ENCODE measurements around the gene EIF4E.
"Not testable (repeated sequence)": the region's sequence is repeated elsewhere in the genome, so short reads cannot be mapped to it uniquely, and the experiment has no call there.

Gene EIF4E

GRCh38 chr4:98848448-98848847 lies 80.5 kb downstream of the EIF4E start:
- no peaks in the 10 kb centered on the region for H3K36me3 ChIP-seq (ENCODE audit: control insufficient read depth, insufficient read depth, low read length)
- H3K4me1 ChIP-seq (ENCODE audit: control insufficient read depth, insufficient read depth, low read length): no peaks in the 10 kb centered on the region; the same call in 1 of the 2 replicates
- no CpG with 5 or more reads among the region's 1 CpG for WGBS (ENCODE audit: insufficient coverage, insufficient read length)
- DNase-seq (ENCODE audit: low read depth, low spot score): no peak
- no peaks in the 10 kb centered on the region for H3K27me3 ChIP-seq (ENCODE audit: control insufficient read depth, insufficient read depth, low read length)
- H3K27ac ChIP-seq (ENCODE audit: low read length): no peak overlapping the region
- no peaks in the 10 kb centered on the region; the same call in 1 of the 2 replicates for H3K9me3 ChIP-seq (ENCODE audit: control insufficient read depth, insufficient read depth, low read length)
- H3K4me3 ChIP-seq (ENCODE audit: low read length): no peak overlapping the region

GRCh38 chr4:98845960-98846359 lies 83.0 kb downstream of the EIF4E start:
- no peaks in the 10 kb centered on the region; the same call in 1 of the 2 replicates for H3K9me3 ChIP-seq (ENCODE audit: control insufficient read depth, insufficient read depth, low read length)
- DNase-seq (ENCODE audit: low read depth, low spot score): no peak
- H3K27me3 ChIP-seq (ENCODE audit: control insufficient read depth, insufficient read depth, low read length): no peaks in the 10 kb centered on the region

GRCh38 chr4:98842917-98843316 lies 86.0 kb downstream of the EIF4E start:
- not testable (repeated sequence) for H3K4me3 ChIP-seq (ENCODE audit: low read length); H3K27me3 ChIP-seq (ENCODE audit: control insufficient read depth, insufficient read depth, low read length); DNase-seq (ENCODE audit: low read depth, low spot score); H3K27ac ChIP-seq (ENCODE audit: low read length); H3K9me3 ChIP-seq (ENCODE audit: control insufficient read depth, insufficient read depth, low read length); H3K36me3 ChIP-seq (ENCODE audit: control insufficient read depth, insufficient read depth, low read length); H3K4me1 ChIP-seq (ENCODE audit: control insufficient read depth, insufficient read depth, low read length)
- no CpG with 5 or more reads among the region's 11 CpGs for WGBS (ENCODE audit: insufficient coverage, insufficient read length)

More at GRCh38 chr4:98845960-98846359, 83.0 kb downstream of the EIF4E start:
- Histone ChIP-seq H3K36me3 (ENCODE audit: control insufficient read depth, insufficient read depth, low read length) (no peaks in the 10 kb centered on the region), H3K27ac (ENCODE audit: low read length) (no peak overlapping the region), H3K4me1 (ENCODE audit: control insufficient read depth, insufficient read depth, low read length) (no peaks in the 10 kb centered on the region), H3K4me3 (ENCODE audit: low read length) (no peak overlapping the region)

- Histone ChIP-seq H3K27ac (ENCODE audit: low read length) (no peak overlapping the region), H3K9me3 (ENCODE audit: control insufficient read depth, insufficient read depth, low read length) (no peaks in the 10 kb centered on the region), H3K27me3 (ENCODE audit: control insufficient read depth, insufficient read depth, low read length) (no peaks in the 10 kb centered on the region), H3K4me1 (ENCODE audit: control insufficient read depth, insufficient read depth, low read length) (no peaks in the 10 kb centered on the region), H3K36me3 (ENCODE audit: control insufficient read depth, insufficient read depth, low read length) (no peaks in the 10 kb centered on the region), H3K4me3 (ENCODE audit: low read length) (no peak overlapping the region)
- no CpG with 5 or more reads among the region's 5 CpGs for WGBS (ENCODE audit: insufficient coverage, insufficient read length)
- DNase-seq (ENCODE audit: low read depth, low spot score): no peak
Observed at GRCh38 chr4:98838977-98839618, 89.8 kb downstream of the EIF4E start.

- H3K36me3 ChIP-seq (ENCODE audit: control insufficient read depth, insufficient read depth, low read length): no peaks in the 10 kb centered on the region
- no peaks in the 10 kb centered on the region for H3K4me1 ChIP-seq (ENCODE audit: control insufficient read depth, insufficient read depth, low read length)
- no CpG with 5 or more reads among the region's 4 CpGs for WGBS (ENCODE audit: insufficient coverage, insufficient read length)
- no peaks in the 10 kb centered on the region for H3K9me3 ChIP-seq (ENCODE audit: control insufficient read depth, insufficient read depth, low read length)
- no peaks in the 10 kb centered on the region for H3K27me3 ChIP-seq (ENCODE audit: control insufficient read depth, insufficient read depth, low read length)
- no peak for DNase-seq (ENCODE audit: low read depth, low spot score)
- no peak overlapping the region for H3K27ac ChIP-seq (ENCODE audit: low read length)
- no peak overlapping the region for H3K4me3 ChIP-seq (ENCODE audit: low read length)
Observed at GRCh38 chr4:98838531-98838930, 90.4 kb downstream of the EIF4E start.

GRCh38 chr4:98833384-98833783 lies 95.5 kb downstream of the EIF4E start:
- Histone ChIP-seq H3K4me1 (ENCODE audit: control insufficient read depth, insufficient read depth, low read length) (no peaks in the 10 kb centered on the region), H3K4me3 (ENCODE audit: low read length) (no peak overlapping the region), H3K27me3 (ENCODE audit: control insufficient read depth, insufficient read depth, low read length) (no peaks in the 10 kb centered on the region), H3K36me3 (ENCODE audit: control insufficient read depth, insufficient read depth, low read length) (no peaks in the 10 kb centered on the region), H3K27ac (ENCODE audit: low read length) (no peak overlapping the region), H3K9me3 (ENCODE audit: control insufficient read depth, insufficient read depth, low read length) (no peaks in the 10 kb centered on the region)
- no peak for DNase-seq (ENCODE audit: low read depth, low spot score)
- WGBS (ENCODE audit: insufficient coverage, insufficient read length): no CpG with 5 or more reads among the region's 1 CpG

- H3K4me3 ChIP-seq (ENCODE audit: low read length); H3K27me3 ChIP-seq (ENCODE audit: control insufficient read depth, insufficient read depth, low read length); H3K36me3 ChIP-seq (ENCODE audit: control insufficient read depth, insufficient read depth, low read length); H3K9me3 ChIP-seq (ENCODE audit: control insufficient read depth, insufficient read depth, low read length); H3K4me1 ChIP-seq (ENCODE audit: control insufficient read depth, insufficient read depth, low read length); H3K27ac ChIP-seq (ENCODE audit: low read length); DNase-seq (ENCODE audit: low read depth, low spot score): not testable (repeated sequence)
- no CpG with 5 or more reads among the region's 1 CpG for WGBS (ENCODE audit: insufficient coverage, insufficient read length)
Observed at GRCh38 chr4:98831036-98831435, 97.9 kb downstream of the EIF4E start.

Measured in iPS DF 6.9 (cell line).